ENCODE results near the gene TRPV6. TPM values are rescaled to one million over a fixed set of nuclear protein-coding genes. Genes with fewer than 3 reads are reported as not detected.
A peak's percentile ranks its signal among the peaks of the same experiment; 100 is the strongest.

Gene TRPV6
- not detected for total RNA-seq

- H3K27me3 ChIP-seq: no peaks in the 10 kb centered on the region
- H3K4me1 ChIP-seq: no peaks in the 10 kb centered on the region
- H3K27ac ChIP-seq: no peak within 1 kb of the TSS
- no peaks in the 10 kb centered on the region for H3K9me3 ChIP-seq
- no peak within 1 kb of the TSS for H3K4me3 ChIP-seq
- DNase-seq (ENCODE audit: low spot score in 2 of 2): peak in 1 of 2 donors; percentile 60
- intact Hi-C loops (cut with DNase I): no loop called here
- H3K36me3 ChIP-seq: no peaks in the 10 kb centered on the region
- no peak for TF ChIP-seq CTCF (IDR thresholded peaks at IDR 0.05)
Observed at GRCh38 chr7:142885311-142886230, at the start of gene TRPV6. TSS of gene TRPV6 (minus strand) at chr7:142885745.

GRCh38 chr7:142934056-142934455 is 48.5 kb upstream of the TRPV6 start:
- Histone ChIP-seq H3K4me1 (no peaks in the 10 kb centered on the region), H3K36me3 (no peaks in the 10 kb centered on the region), H3K9me3 (no peaks in the 10 kb centered on the region), H3K4me3 (no peak overlapping the region), H3K27me3 (no peaks in the 10 kb centered on the region), H3K27ac (no peak overlapping the region)
- no peak for TF ChIP-seq CTCF (IDR thresholded peaks at IDR 0.05)
- no peak for DNase-seq (ENCODE audit: low spot score in 2 of 2)
- intact Hi-C loops (cut with DNase I): no loop called here

GRCh38 chr7:142933624-142934023 is 48.1 kb upstream of the TRPV6 start, which contains the start of gene TRPV5:
TSS of gene TRPV5 (minus strand) at chr7:142933746. CDS start at chr7:142933459, 287 bp downstream.
- H3K4me3 ChIP-seq: no peak within 1 kb of the TSS
- H3K27ac ChIP-seq: no peak within 1 kb of the TSS
- no peak for DNase-seq (ENCODE audit: low spot score in 2 of 2)
- no peak for TF ChIP-seq CTCF (IDR thresholded peaks at IDR 0.05)
- intact Hi-C loops (cut with DNase I): no loop called here
- no peaks in the 10 kb centered on the region for H3K4me1 ChIP-seq
- H3K27me3 ChIP-seq: no peaks in the 10 kb centered on the region
- no peaks in the 10 kb centered on the region for H3K9me3 ChIP-seq
- no peaks in the 10 kb centered on the region for H3K36me3 ChIP-seq

GRCh38 chr7:142933092-142933475 is 47.5 kb upstream of the TRPV6 start:
- TF ChIP-seq CTCF (IDR thresholded peaks at IDR 0.05): no peak
- Histone ChIP-seq H3K4me3 (no peak overlapping the region), H3K27me3 (no peaks in the 10 kb centered on the region), H3K9me3 (no peaks in the 10 kb centered on the region), H3K4me1 (no peaks in the 10 kb centered on the region), H3K36me3 (no peaks in the 10 kb centered on the region), H3K27ac (no peak overlapping the region)
- DNase-seq (ENCODE audit: low spot score in 2 of 2): no peak
- intact Hi-C loops (cut with DNase I): no loop called here

- no peaks in the 10 kb centered on the region for H3K36me3 ChIP-seq
- no peaks in the 10 kb centered on the region for H3K27me3 ChIP-seq
- no peaks in the 10 kb centered on the region for H3K4me1 ChIP-seq
- DNase-seq (ENCODE audit: low spot score in 2 of 2): no peak
- no peak for TF ChIP-seq CTCF (IDR thresholded peaks at IDR 0.05)
- no peaks in the 10 kb centered on the region for H3K9me3 ChIP-seq
- H3K27ac ChIP-seq: no peak overlapping the region
- intact Hi-C loops (cut with DNase I): no loop called here
- H3K4me3 ChIP-seq: no peak overlapping the region
Observed at GRCh38 chr7:142932386-142933091, 47.0 kb upstream of the TRPV6 start.
